Astrocyte of the cerebellum (primary cell): ENCODE data around the gene ASB15.

Experiments
- DNase-seq: peaks from one replicate; pipeline ENCODE4 v3.0.0-alpha.2; 2011; ENCODE audit warnings: low read depth
- H3K4me3 ChIP-seq: 2 replicates; pipeline ENCODE4 v1.5.1; 2011; ENCODE audit warnings: mild to moderate bottlenecking, low read depth, low read length, moderate library complexity
- in situ Hi-C: cut with HindIII; loops from 2 replicates; pipeline ENCODE4 v1.10.0; 2017; ENCODE audit warnings: low sequenced_read_pairs
- TF ChIP-seq, protein P1 (sequence below): IDR thresholded peaks from 2 replicates; pipeline ENCODE4 v1.5.1; 2012; ENCODE audit warnings: low read length, low read depth, moderate library complexity, mild to moderate bottlenecking; ENCODE audit errors: missing control alignments

The ASB15 gene

DNA sequence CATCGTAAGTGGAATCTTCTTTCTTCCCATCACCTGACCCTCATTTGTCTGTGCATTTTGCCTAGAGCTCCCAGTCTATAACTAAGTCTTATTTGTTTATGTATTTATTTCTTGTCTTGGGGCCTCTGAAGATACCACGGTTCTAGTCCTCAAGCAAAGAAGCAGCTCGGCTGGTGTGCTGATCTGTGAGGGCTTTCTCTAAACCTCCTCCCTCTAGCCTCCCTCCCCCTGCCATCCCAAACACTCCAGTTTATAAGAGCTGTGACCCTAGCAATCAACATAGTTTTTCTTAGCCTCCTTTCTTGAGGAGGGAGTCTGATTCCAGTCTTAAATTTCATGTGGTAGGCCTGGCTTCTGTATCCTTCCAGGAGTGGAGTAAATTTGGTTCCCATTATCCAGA is 28.3 kb upstream of the ASB15 start:
- TF ChIP-seq, protein P1, sequence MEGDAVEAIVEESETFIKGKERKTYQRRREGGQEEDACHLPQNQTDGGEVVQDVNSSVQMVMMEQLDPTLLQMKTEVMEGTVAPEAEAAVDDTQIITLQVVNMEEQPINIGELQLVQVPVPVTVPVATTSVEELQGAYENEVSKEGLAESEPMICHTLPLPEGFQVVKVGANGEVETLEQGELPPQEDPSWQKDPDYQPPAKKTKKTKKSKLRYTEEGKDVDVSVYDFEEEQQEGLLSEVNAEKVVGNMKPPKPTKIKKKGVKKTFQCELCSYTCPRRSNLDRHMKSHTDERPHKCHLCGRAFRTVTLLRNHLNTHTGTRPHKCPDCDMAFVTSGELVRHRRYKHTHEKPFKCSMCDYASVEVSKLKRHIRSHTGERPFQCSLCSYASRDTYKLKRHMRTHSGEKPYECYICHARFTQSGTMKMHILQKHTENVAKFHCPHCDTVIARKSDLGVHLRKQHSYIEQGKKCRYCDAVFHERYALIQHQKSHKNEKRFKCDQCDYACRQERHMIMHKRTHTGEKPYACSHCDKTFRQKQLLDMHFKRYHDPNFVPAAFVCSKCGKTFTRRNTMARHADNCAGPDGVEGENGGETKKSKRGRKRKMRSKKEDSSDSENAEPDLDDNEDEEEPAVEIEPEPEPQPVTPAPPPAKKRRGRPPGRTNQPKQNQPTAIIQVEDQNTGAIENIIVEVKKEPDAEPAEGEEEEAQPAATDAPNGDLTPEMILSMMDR, result no peak
- DNase-seq, result no peak
- in situ Hi-C loops, result no loop called here
- no peak overlapping the region for H3K4me3 ChIP-seq

DNA sequence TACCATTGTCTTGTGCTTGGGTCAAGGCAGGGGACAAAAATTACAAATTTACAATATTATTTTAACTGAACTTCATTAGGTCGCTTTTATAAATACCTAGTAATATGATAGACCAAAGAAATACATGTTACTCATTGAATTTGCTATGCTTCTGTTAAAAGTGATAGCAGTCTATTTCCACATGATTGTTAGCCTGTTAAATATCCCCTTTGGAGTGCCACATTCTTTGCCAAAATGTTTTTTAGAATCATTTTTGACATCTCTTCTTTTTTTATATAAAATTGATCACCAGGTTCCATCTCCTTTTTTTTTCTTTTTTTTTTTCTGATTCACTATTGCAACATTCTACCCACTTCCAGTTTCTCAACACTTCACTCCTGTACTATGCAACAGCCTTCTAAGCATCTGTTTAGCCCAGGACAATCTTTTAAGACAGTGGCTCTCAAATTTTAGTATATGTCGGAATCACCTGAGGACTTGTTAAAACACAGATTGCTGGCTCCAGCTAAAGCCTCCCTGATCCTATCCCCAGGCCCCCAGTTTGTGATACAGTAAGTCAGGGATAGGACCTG is 27.6 kb upstream of the ASB15 start:
- in situ Hi-C loops, result no loop called here
- TF ChIP-seq, protein P1, result no peak
- DNase-seq, result no peak
- H3K4me3 ChIP-seq, result no peak overlapping the region

DNA sequence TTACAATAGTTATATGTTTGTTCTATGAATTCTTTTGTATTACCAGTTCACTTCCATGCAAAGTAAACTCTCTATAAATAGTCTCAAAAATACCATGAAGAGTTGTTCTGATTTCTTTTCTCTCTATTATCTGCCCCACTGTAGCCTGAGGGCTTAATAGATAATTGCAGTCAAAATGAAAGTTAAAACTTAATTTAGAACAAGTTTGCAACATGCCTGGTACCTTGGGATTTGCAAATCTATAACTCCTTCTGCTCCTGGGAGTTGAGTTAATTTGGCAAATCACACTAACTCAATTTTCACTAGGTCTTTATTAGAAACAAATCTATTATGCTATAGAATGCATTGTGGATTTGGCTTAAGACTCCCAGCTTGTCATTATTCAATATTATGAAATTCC is 22.2 kb upstream of the ASB15 start:
- DNase-seq, result no peak
- TF ChIP-seq, protein P1, result no peak
- in situ Hi-C loops, result no loop called here
- H3K4me3 ChIP-seq, result no peak overlapping the region

DNA sequence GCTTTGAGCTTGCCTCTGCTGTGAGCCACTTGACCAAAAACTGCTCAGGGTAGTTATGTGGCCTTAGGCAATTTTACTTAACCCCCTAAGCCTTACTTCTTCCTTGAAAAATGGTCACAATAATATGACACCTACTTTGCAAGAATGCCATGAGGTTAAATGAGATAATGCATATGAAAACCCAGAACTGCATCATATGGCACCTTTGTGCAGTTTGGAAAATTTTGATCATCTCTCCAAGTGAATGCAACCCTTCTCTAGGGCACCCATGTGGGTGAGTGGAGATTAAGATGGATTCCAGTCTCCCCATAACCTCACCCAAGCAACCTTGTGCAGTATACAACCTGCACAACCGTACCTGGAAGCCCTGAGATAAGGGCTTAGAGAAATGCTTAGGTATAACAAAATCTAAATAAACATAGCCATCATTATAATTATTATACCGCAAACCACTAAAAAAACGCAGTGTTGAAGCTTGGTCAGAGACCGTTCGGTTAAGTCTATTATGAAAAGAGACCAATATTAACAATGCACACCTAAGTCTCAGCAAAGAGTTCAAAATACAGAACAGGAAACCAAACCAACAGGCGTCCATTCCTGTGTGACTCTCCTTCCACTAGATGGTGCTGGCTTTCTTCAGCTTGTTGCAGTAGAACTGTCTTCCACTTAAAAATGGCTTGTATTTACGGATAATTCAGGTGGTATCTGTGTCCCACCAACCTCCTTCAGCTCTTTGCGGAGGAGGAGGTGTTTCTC is 21.0 kb upstream of the ASB15 start:
- in situ Hi-C loops, result no loop called here
- TF ChIP-seq, protein P1, result peak; percentile 93
- peak; percentile 27 for DNase-seq
- no peak overlapping the region for H3K4me3 ChIP-seq

DNA sequence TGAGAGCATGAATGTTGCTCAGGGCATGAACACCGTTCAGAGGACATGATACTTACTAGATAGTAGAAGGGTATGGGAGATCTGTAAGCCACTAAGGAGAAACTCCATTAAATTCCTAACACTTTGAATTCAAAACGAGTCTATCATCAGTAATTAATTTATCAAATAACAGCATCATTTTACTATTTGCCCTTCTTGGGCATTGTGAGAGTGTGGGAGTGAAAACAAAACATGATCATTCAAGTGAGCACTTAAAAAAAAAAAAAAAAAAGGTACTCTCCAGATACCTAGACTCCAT is 20.5 kb upstream of the ASB15 start:
- DNase-seq, result no peak
- in situ Hi-C loops, result no loop called here
- no peak overlapping the region for H3K4me3 ChIP-seq
- TF ChIP-seq, protein P1, result no peak

DNA sequence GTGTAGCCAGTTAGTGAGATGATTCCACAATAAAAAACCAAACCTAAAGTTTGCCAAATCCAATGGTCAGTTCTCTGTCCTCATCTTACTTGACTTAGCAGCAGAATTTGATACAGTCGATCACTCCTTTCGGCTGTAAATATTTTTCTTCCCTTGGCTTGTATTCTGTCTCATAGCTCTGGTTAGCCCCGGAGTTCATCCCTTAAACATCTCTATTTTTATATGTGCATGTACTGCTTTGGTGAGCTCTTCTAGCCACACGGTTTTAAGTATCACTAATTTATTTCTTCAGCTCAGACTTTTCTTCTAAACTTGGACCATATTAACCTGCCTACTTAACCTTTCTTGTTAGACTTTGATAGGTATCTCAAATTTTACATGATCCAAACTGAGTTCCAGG is 17.8 kb upstream of the ASB15 start:
- in situ Hi-C loops, result no loop called here
- no peak for DNase-seq
- no peak overlapping the region for H3K4me3 ChIP-seq
- TF ChIP-seq, protein P1, result no peak
